Erythroblast (primary cell): Measurements from ENCODE around the gene CCNY.

Experiments
- GATA1 ChIP-seq: IDR thresholded peaks from 2 replicates; pipeline ENCODE4 v1.6.1; 2011; ENCODE audit warnings: low read depth, mild to moderate bottlenecking, control low read depth, low read length, moderate library complexity
- POLR2A ChIP-seq: IDR thresholded peaks from 2 replicates; pipeline ENCODE4 v1.6.1; 2011; ENCODE audit warnings: mild to moderate bottlenecking, low read length

DNA sequence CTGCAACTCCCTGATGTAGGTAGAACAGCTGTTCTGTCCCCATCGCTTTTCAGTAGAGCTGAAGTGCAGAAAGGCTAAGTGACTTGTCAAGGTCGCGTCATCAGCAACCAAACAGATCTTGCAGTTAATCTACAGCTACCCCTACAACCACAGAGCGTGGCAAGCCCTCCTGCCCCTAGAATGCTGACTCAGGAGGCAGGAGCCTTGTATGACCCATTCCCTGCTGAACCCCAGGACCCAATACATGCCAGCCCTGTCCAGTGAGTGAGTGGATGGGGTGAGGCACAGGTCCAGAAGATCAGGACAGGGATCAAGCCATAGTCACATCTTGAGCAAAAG is 242.3 kb downstream of the CCNY start:
- TF ChIP-seq POLR2A (no peak), GATA1 (no peak)
